Neutrophil (primary cell): ENCODE measurements around the gene PPME1.

Source experiments
- H3K27ac ChIP-seq: fragments of 200-600 bp; sonication (generic); 2 replicates; pipeline ENCODE4 v1.5.1; 2016; ENCODE audit warnings: mild to moderate bottlenecking, moderate library complexity
- H3K27me3 ChIP-seq: fragments of 200-600 bp; sonication (generic); 2 replicates; pipeline ENCODE4 v1.6.0; 2016; ENCODE audit warnings: mild to moderate bottlenecking
- H3K36me3 ChIP-seq: fragments of 200-600 bp; sonication (generic); 2 replicates; pipeline ENCODE4 v1.5.1; 2017
- H3K4me1 ChIP-seq, 2 experiments: fragments of 200-600 bp in 1 of 2; sonication (generic) in 1 of 2; 1 replicate in 1 of 2; 2 replicates in 1 of 2; pipeline versions ENCODE4 v1.5.1 to v1.6.1; 2013 to 2016; ENCODE audit warnings: low read depth in 1 of 2, low read length in 1 of 2, mild to moderate bottlenecking in 1 of 2, moderate library complexity in 1 of 2; ENCODE audit not compliant: control insufficient read depth in 1 of 2, insufficient read depth in 1 of 2
- H3K4me3 ChIP-seq, 2 experiments: fragments of 200-600 bp in 1 of 2; sonication (generic) in 1 of 2; 1 replicate in 1 of 2; 2 replicates in 1 of 2; pipeline ENCODE4 v1.5.1; 2013 to 2016; ENCODE audit warnings: low read depth in 1 of 2, low read length in 1 of 2, mild to moderate bottlenecking in 1 of 2, moderate library complexity in 1 of 2
- H3K9me3 ChIP-seq: fragments of 200-600 bp; sonication (generic); 2 replicates; pipeline ENCODE4 v1.5.1; 2016
- CTCF ChIP-seq: fragments of 200-600 bp; sonication (generic); IDR thresholded peaks from 2 replicates; pipeline ENCODE4 v1.5.1; 2016; ENCODE audit warnings: antibody characterized with exemption

The PPME1 gene

DNA sequence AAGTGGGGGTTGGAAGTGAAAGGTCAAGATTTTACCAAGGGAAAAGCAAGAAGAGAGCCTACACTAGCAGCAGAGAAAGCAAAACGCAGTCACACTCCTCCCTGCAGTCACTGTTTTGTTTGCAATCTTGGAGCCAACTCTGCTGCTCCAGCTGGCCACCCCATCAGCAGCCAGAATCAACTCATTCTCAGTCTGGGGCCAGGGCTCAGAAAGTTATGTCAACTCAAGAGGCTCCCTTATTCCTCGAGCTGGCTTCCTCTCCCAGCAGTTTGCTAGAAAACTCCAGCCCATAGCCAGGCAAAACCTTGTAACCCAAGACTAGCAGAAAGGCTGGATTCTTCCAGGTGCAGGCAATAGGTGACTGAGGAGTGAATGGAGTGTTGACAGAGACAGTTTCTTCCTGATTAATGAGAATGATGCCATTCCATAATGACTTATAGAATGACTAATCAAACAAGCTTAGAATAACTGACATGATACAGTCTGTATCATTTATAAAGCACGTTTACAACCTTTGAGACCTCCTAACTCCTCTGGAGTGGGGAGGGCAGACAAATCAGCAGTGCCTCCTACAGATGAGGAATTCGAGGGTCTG, 87.0 kb downstream of the PPME1 start:
- no peak for TF ChIP-seq CTCF
- no peaks in the 10 kb centered on the region for H3K4me1 ChIP-seq

GRCh38 chr11:74262725-74263124, 91.6 kb downstream of the PPME1 start:
- Histone ChIP-seq H3K36me3 (no peaks in the 10 kb centered on the region), H3K27ac (no peak overlapping the region), H3K4me3 (no peak overlapping the region), H3K27me3 (peaks cover 17% of the 10 kb centered on the region), H3K4me1 (no peaks in the 10 kb centered on the region), H3K9me3 (no peaks in the 10 kb centered on the region)
- no peak for TF ChIP-seq CTCF

More for the DNA sequence above, 87.0 kb downstream of the PPME1 start:
- Histone ChIP-seq H3K36me3 (peaks cover 21% of the 10 kb centered on the region), H3K4me3 (no peak overlapping the region), H3K9me3 (no peaks in the 10 kb centered on the region), H3K27ac (no peak overlapping the region), H3K27me3 (peaks cover 17% of the 10 kb centered on the region)

- Histone ChIP-seq H3K27ac (no peak overlapping the region), H3K4me1 (no peaks in the 10 kb centered on the region), H3K4me3 (no peak overlapping the region), H3K36me3 (no peaks in the 10 kb centered on the region), H3K27me3 (peaks cover 17% of the 10 kb centered on the region), H3K9me3 (no peaks in the 10 kb centered on the region)
- no peak for TF ChIP-seq CTCF
Observed at GRCh38 chr11:74265256-74265655, 94.2 kb downstream of the PPME1 start.

DNA sequence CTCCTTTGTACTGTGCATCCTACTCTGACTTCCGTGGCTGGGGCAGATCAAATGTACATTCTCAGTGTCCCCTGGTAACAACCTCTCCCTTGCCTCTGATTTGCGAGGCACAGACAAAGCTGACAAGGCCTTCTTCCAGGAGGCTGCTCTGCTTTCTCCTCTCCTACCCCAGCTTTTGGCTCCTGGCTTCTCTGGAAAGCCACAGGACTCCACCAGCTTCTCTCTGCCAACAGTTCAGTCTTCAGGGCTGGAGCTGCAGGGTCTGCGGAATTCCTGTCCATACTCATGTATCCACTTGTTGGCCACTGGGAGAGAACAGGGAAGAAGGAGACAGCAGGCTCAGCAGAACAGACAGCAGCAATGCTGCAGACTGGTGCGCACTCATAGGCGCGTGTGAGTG, 95.9 kb downstream of the PPME1 start:
- no peak overlapping the region for H3K4me3 ChIP-seq
- no peaks in the 10 kb centered on the region for H3K36me3 ChIP-seq
- H3K27ac ChIP-seq: no peak overlapping the region
- no peaks in the 10 kb centered on the region for H3K4me1 ChIP-seq
- no peaks in the 10 kb centered on the region for H3K9me3 ChIP-seq
- H3K27me3 ChIP-seq: peaks cover 5% of the 10 kb centered on the region
- TF ChIP-seq CTCF: no peak

- H3K4me3 ChIP-seq: no peak overlapping the region
- H3K36me3 ChIP-seq: no peaks in the 10 kb centered on the region
- H3K27ac ChIP-seq: no peak overlapping the region
- H3K4me1 ChIP-seq: no peaks in the 10 kb centered on the region
- no peak for TF ChIP-seq CTCF
- no peaks in the 10 kb centered on the region for H3K27me3 ChIP-seq
- no peaks in the 10 kb centered on the region for H3K9me3 ChIP-seq
Observed at GRCh38 chr11:74268456-74268855, 97.4 kb downstream of the PPME1 start.
